Trophoblast cell (in vitro differentiated cells and primary cell): ENCODE results near the gene TNIK.

ENCODE experiments used
- DNase-seq, 2 donors: peaks; one replicate each; pipeline ENCODE4 v3.0.0-alpha.2; 2016
- H2AFZ ChIP-seq: 2 replicates; pipeline ENCODE4 v1.6.1; 2013; ENCODE audit warnings: low read length, moderate library complexity, mild to moderate bottlenecking; ENCODE audit not compliant: insufficient read depth, poor library complexity
- H2AK5ac ChIP-seq: 2 replicates; pipeline ENCODE4 v1.6.1; 2013; ENCODE audit warnings: mild to moderate bottlenecking, low read length
- H2BK120ac ChIP-seq: 2 replicates; pipeline ENCODE4 v1.6.1; 2013; ENCODE audit warnings: low read length, mild to moderate bottlenecking, moderate library complexity; ENCODE audit not compliant: insufficient read depth, poor library complexity
- H2BK12ac ChIP-seq: 2 replicates; pipeline ENCODE4 v1.6.1; 2013; ENCODE audit warnings: mild to moderate bottlenecking, low read length, moderate library complexity
- H2BK5ac ChIP-seq: 2 replicates; pipeline ENCODE4 v1.6.1; 2013; ENCODE audit warnings: low read length, low read depth, moderate library complexity, mild to moderate bottlenecking; ENCODE audit not compliant: poor library complexity
- H3K14ac ChIP-seq: 2 replicates; pipeline ENCODE4 v1.6.1; 2013; ENCODE audit warnings: mild to moderate bottlenecking, low read length
- H3K18ac ChIP-seq: 2 replicates; pipeline ENCODE4 v1.6.1; 2013; ENCODE audit warnings: mild to moderate bottlenecking, low read length
- H3K23ac ChIP-seq: 2 replicates; pipeline ENCODE4 v1.6.1; 2013; ENCODE audit warnings: low read length
- H3K27ac ChIP-seq: 2 replicates; pipeline ENCODE4 v1.5.1; 2013; ENCODE audit warnings: low read depth, mild to moderate bottlenecking, inconsistent platforms, low read length, moderate library complexity
- H3K27me3 ChIP-seq: 2 replicates; pipeline ENCODE4 v1.6.1; 2013; ENCODE audit warnings: inconsistent platforms, mild to moderate bottlenecking, low read length, moderate library complexity; ENCODE audit not compliant: insufficient read depth
- H3K36me3 ChIP-seq, 2 experiments: 1 replicate in 1 of 2; 2 replicates in 1 of 2; pipeline ENCODE4 v1.6.1; 2013; ENCODE audit warnings: low read length in 2 of 2, mild to moderate bottlenecking in 2 of 2, moderate library complexity in 1 of 2; ENCODE audit not compliant: insufficient read depth in 2 of 2, control insufficient read depth in 1 of 2
- H3K4ac ChIP-seq: 2 replicates; pipeline ENCODE4 v1.6.1; 2013; ENCODE audit warnings: low read depth, mild to moderate bottlenecking, low read length, moderate library complexity
- H3K4me1 ChIP-seq, 2 experiments: 1 replicate in 1 of 2; 2 replicates in 1 of 2; pipeline ENCODE4 v1.6.1; 2013; ENCODE audit warnings: low read length in 2 of 2, mild to moderate bottlenecking in 2 of 2, moderate library complexity in 1 of 2; ENCODE audit not compliant: insufficient read depth in 2 of 2, control insufficient read depth in 1 of 2
- H3K4me2 ChIP-seq: 2 replicates; pipeline ENCODE4 v1.6.1; 2013; ENCODE audit warnings: inconsistent platforms, mild to moderate bottlenecking, low read length, moderate library complexity
- H3K4me3 ChIP-seq: 2 replicates; pipeline ENCODE4 v1.5.1; 2013; ENCODE audit warnings: mild to moderate bottlenecking, low read depth, low read length, inconsistent platforms
- H3K79me1 ChIP-seq: one replicate; pipeline ENCODE4 v1.6.1; 2013; ENCODE audit warnings: low read length
- H3K79me2 ChIP-seq: 2 replicates; pipeline ENCODE4 v1.6.1; 2013; ENCODE audit warnings: low read length, mild to moderate bottlenecking; ENCODE audit not compliant: control insufficient read depth, insufficient read depth, poor library complexity
- H3K9ac ChIP-seq: 2 replicates; pipeline ENCODE4 v1.6.1; 2013; ENCODE audit warnings: mild to moderate bottlenecking, low read length
- H3K9me3 ChIP-seq: 2 replicates; pipeline ENCODE4 v1.6.1; 2013; ENCODE audit warnings: low read depth, mild to moderate bottlenecking, control low read depth, inconsistent platforms, low read length; ENCODE audit not compliant: insufficient read depth
- H4K12ac ChIP-seq: 2 replicates; pipeline ENCODE4 v1.6.1; 2013; ENCODE audit warnings: low read depth, mild to moderate bottlenecking, low read length, moderate library complexity
- H4K8ac ChIP-seq: 2 replicates; pipeline ENCODE4 v1.6.1; 2013; ENCODE audit warnings: low read depth, mild to moderate bottlenecking, low read length, moderate library complexity
- H4K91ac ChIP-seq: one replicate; pipeline ENCODE4 v1.6.1; 2013; ENCODE audit warnings: low read depth, mild to moderate bottlenecking, low read length, moderate library complexity
- WGBS: extraction: QIAGEN DNeasy Blood & Tissue Kit; methylation state at CpG from one replicate; pipeline ENCODE4 v1.1.7; 2013; ENCODE audit warnings: missing lambda C conversion rate; ENCODE audit not compliant: insufficient read length, insufficient coverage; ENCODE audit errors: extremely low coverage; 5-methylcytosine and 5-hydroxymethylcytosine counted together

The TNIK gene

DNA sequence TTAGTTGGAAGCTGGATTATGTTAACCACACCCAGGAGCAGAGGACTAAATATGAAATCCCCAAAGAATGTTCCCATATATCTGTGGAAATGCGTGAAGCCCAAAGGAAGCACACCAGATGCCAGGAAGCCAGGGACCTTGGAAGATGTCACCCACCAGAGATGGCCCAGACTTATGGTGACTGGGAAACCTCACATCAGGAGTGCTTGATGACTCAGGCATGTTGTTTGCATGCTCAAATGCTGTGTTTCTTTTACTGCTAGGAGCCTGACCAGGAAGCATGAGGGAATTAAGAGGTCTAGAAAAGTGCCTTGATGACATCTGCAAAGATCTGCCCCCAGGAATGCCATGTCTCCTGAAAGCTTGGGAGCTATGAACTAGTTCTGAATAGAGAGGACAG is 324.7 kb downstream of the TNIK start:
- WGBS: no CpG with 5 or more reads among the region's 1 CpG

DNA sequence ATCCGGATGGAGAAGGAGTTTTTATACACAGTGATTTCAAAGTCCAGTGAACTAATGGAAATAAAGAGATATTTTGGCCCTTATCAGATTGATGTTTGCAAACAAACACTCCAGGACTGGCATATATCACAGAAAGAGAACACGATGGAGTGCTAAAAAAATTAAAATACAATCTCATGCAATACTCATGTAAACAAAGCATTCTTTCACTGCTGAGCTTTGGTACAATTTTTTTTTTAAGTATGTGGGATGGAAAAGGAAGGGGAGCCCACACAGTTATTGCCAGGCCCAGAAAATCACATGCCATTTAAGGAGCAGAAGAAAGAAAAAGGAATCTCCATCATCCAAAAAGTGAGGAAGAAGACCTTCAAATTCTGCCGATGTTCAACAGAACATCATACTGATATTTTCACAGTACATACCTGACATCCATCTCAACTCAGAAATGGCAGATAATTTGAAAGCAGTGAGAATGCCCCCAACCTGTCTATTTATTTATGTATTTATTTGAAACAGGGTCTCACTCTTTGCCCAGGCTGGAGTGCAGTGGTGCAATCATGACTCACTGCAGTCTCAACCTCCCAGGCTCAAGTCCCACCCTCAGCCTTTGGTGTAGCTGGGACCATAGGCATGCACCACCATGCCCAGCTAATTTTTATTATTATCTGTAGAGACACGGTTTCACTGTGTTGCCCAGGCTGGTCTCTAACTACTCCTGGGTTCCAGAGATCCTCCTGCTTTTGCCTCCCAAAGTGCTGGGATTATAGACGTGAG is 326.2 kb downstream of the TNIK start:
- WGBS: no CpG with 5 or more reads among the region's 5 CpGs
- Histone ChIP-seq H3K9me3 (no peaks in the 10 kb centered on the region), H3K4me1 (no peaks in the 10 kb centered on the region), H2BK12ac (no peak overlapping the region), H3K4ac (no peak overlapping the region), H2BK5ac (no peak overlapping the region), H3K14ac (no peak overlapping the region), H3K27ac (no peak overlapping the region), H3K9ac (no peak overlapping the region), H3K4me3 (no peak overlapping the region), H2AFZ (no peak overlapping the region), H3K79me2 (no peaks in the 10 kb centered on the region), H3K27me3 (no peaks in the 10 kb centered on the region), H3K79me1 (peaks cover 1% of the 10 kb centered on the region), H3K4me2 (no peak overlapping the region), H4K8ac (no peak overlapping the region), H3K23ac (no peak overlapping the region), H2BK120ac (no peak overlapping the region), H3K36me3 (no peaks in the 10 kb centered on the region), H3K18ac (no peak overlapping the region), H4K12ac (no peak overlapping the region), H2AK5ac (no peak overlapping the region), H4K91ac (no peak overlapping the region)
- no peak for DNase-seq

More for the DNA sequence above, 324.7 kb downstream of the TNIK start:
- Histone ChIP-seq H2AFZ (no peak overlapping the region), H2AK5ac (no peak overlapping the region), H4K91ac (no peak overlapping the region), H3K36me3 (no peaks in the 10 kb centered on the region), H3K14ac (no peak overlapping the region), H3K4me2 (no peak overlapping the region), H2BK120ac (no peak overlapping the region), H2BK12ac (no peak overlapping the region), H3K4me1 (no peaks in the 10 kb centered on the region), H3K9me3 (no peaks in the 10 kb centered on the region), H3K27me3 (no peaks in the 10 kb centered on the region), H3K79me1 (no peaks in the 10 kb centered on the region), H3K4ac (no peak overlapping the region), H4K12ac (no peak overlapping the region), H3K9ac (no peak overlapping the region), H2BK5ac (no peak overlapping the region), H3K23ac (no peak overlapping the region), H3K27ac (no peak overlapping the region), H3K79me2 (no peaks in the 10 kb centered on the region), H3K4me3 (no peak overlapping the region), H4K8ac (no peak overlapping the region), H3K18ac (no peak overlapping the region)
- no peak for DNase-seq

DNA sequence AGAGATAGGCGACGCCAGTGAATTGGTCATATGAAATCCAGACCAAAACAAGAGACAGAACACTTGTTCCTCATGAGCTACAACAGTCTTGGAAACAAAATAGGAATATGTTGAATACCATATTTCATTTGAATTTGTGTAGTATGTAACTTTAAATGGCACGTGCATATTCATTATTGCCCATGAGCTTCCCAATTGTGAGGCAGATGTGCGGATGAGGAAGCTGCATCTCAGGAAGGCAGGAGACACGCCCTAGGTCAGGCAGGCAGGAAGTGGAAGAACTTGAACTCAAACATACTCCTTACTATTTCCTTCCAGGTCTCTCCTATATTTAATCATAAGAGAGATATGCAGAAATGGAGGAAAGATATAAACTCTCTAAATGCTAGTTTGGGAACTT is 326.9 kb downstream of the TNIK start:
- Histone ChIP-seq H4K8ac (no peak overlapping the region), H3K4me2 (no peak overlapping the region), H2BK120ac (no peak overlapping the region), H3K23ac (no peak overlapping the region), H3K4me3 (no peak overlapping the region), H3K18ac (no peak overlapping the region), H3K9me3 (no peaks in the 10 kb centered on the region), H3K14ac (no peak overlapping the region), H3K79me1 (peaks cover 1% of the 10 kb centered on the region), H3K4me1 (no peaks in the 10 kb centered on the region), H3K36me3 (no peaks in the 10 kb centered on the region), H2BK5ac (no peak overlapping the region), H2BK12ac (no peak overlapping the region), H3K4ac (no peak overlapping the region), H3K27ac (no peak overlapping the region), H4K12ac (no peak overlapping the region), H2AFZ (no peak overlapping the region), H2AK5ac (no peak overlapping the region), H4K91ac (no peak overlapping the region), H3K9ac (no peak overlapping the region), H3K27me3 (no peaks in the 10 kb centered on the region), H3K79me2 (no peaks in the 10 kb centered on the region)
- no peak for DNase-seq
- no CpG with 5 or more reads among the region's 5 CpGs for WGBS

DNA sequence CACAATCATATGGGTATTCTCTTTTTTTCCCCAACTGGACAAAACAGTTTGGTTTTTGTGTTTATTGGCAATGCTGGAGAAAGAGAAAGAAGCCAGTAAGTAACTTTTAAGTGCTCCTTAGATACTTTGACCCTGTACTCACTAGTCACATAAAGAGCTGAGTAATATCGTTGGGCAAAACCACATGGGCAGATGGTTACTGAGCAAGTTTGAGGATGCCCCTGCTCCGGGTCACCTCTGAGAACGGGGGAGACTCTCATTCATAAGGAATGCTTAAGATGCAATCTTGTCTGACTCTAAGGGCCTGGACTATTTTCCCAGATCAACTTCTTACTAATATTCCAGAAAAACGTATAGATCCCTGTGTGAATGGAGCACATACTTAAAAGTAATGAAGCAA is 327.3 kb downstream of the TNIK start:
- Histone ChIP-seq H3K4me2 (no peak overlapping the region), H2AK5ac (no peak overlapping the region), H3K14ac (no peak overlapping the region), H4K8ac (no peak overlapping the region), H4K91ac (no peak overlapping the region), H2BK12ac (no peak overlapping the region), H2BK5ac (no peak overlapping the region), H3K4me3 (no peak overlapping the region), H3K4me1 (no peaks in the 10 kb centered on the region), H3K27ac (no peak overlapping the region), H3K9me3 (no peaks in the 10 kb centered on the region), H3K79me2 (no peaks in the 10 kb centered on the region), H3K18ac (no peak overlapping the region), H3K9ac (no peak overlapping the region), H3K4ac (no peak overlapping the region), H2BK120ac (no peak overlapping the region), H3K27me3 (no peaks in the 10 kb centered on the region), H2AFZ (no peak overlapping the region), H3K79me1 (peaks cover 1% of the 10 kb centered on the region), H3K36me3 (no peaks in the 10 kb centered on the region), H4K12ac (no peak overlapping the region), H3K23ac (no peak overlapping the region)
- WGBS: no CpG with 5 or more reads among the region's 4 CpGs
- DNase-seq: peak in 1 of 2 donors; percentile 7
